ENCODE results near the gene BCL11A.

The BCL11A gene

GRCh38 chr2:60472041-60472440 is 81.4 kb downstream of the BCL11A start:
- Histone ChIP-seq H3K27ac (ENCODE audit: low read depth, low read length) (no peak overlapping the region), H3K9ac (ENCODE audit: low read depth in 1 of 2, low read length in 2 of 2) (no peak overlapping the region), H3K36me3 (ENCODE audit: control insufficient read depth in 1 of 2, insufficient read depth in 2 of 2, low read length in 2 of 2) (peaks cover 0 to 19% of the 10 kb centered on the region in 2 donors), H3K9me3 (ENCODE audit: control insufficient read depth in 1 of 2, low read length in 2 of 2) (no peaks in the 10 kb centered on the region), H3K4me3 (ENCODE audit: low read depth in 1 of 2, low read length in 2 of 2) (no peak overlapping the region), H3K27me3 (ENCODE audit: control insufficient read depth in 1 of 2, insufficient read depth in 2 of 2, low read length in 2 of 2) (no peaks in the 10 kb centered on the region), H3K4me1 (ENCODE audit: control insufficient read depth in 1 of 2, insufficient read depth in 2 of 2, low read length in 2 of 2) (peaks cover 14 to 15% of the 10 kb centered on the region in 2 donors)

GRCh38 chr2:60470340-60470739 is 83.1 kb downstream of the BCL11A start:
- H3K27me3 ChIP-seq (ENCODE audit: control insufficient read depth in 1 of 2, insufficient read depth in 2 of 2, low read length in 2 of 2): no peaks in the 10 kb centered on the region
- no peak overlapping the region for H3K27ac ChIP-seq (ENCODE audit: low read depth, low read length)
- peaks cover 10 to 13% of the 10 kb centered on the region in 2 donors for H3K4me1 ChIP-seq (ENCODE audit: control insufficient read depth in 1 of 2, insufficient read depth in 2 of 2, low read length in 2 of 2)
- H3K9me3 ChIP-seq (ENCODE audit: control insufficient read depth in 1 of 2, low read length in 2 of 2): no peaks in the 10 kb centered on the region
- no peak overlapping the region for H3K9ac ChIP-seq (ENCODE audit: low read depth in 1 of 2, low read length in 2 of 2)
- peaks cover 0 to 19% of the 10 kb centered on the region in 2 donors for H3K36me3 ChIP-seq (ENCODE audit: control insufficient read depth in 1 of 2, insufficient read depth in 2 of 2, low read length in 2 of 2)
- no peak overlapping the region for H3K4me3 ChIP-seq (ENCODE audit: low read depth in 1 of 2, low read length in 2 of 2)

GRCh38 chr2:60469536-60470317 is 83.7 kb downstream of the BCL11A start:
- H3K9me3 ChIP-seq (ENCODE audit: control insufficient read depth in 1 of 2, low read length in 2 of 2): no peaks in the 10 kb centered on the region
- no peaks in the 10 kb centered on the region for H3K27me3 ChIP-seq (ENCODE audit: control insufficient read depth in 1 of 2, insufficient read depth in 2 of 2, low read length in 2 of 2)
- no peak overlapping the region for H3K9ac ChIP-seq (ENCODE audit: low read depth in 1 of 2, low read length in 2 of 2)
- H3K27ac ChIP-seq (ENCODE audit: low read depth, low read length): no peak overlapping the region
- H3K36me3 ChIP-seq (ENCODE audit: control insufficient read depth in 1 of 2, insufficient read depth in 2 of 2, low read length in 2 of 2): peaks cover 0 to 19% of the 10 kb centered on the region in 2 donors
- peaks cover 10 to 13% of the 10 kb centered on the region in 2 donors for H3K4me1 ChIP-seq (ENCODE audit: control insufficient read depth in 1 of 2, insufficient read depth in 2 of 2, low read length in 2 of 2)
- no peak overlapping the region for H3K4me3 ChIP-seq (ENCODE audit: low read depth in 1 of 2, low read length in 2 of 2)

GRCh38 chr2:60468382-60469085 is 84.9 kb downstream of the BCL11A start:
- Histone ChIP-seq H3K4me3 (ENCODE audit: low read depth in 1 of 2, low read length in 2 of 2) (no peak overlapping the region), H3K9ac (ENCODE audit: low read depth in 1 of 2, low read length in 2 of 2) (no peak overlapping the region), H3K27me3 (ENCODE audit: control insufficient read depth in 1 of 2, insufficient read depth in 2 of 2, low read length in 2 of 2) (no peaks in the 10 kb centered on the region), H3K9me3 (ENCODE audit: control insufficient read depth in 1 of 2, low read length in 2 of 2) (no peaks in the 10 kb centered on the region), H3K36me3 (ENCODE audit: control insufficient read depth in 1 of 2, insufficient read depth in 2 of 2, low read length in 2 of 2) (peaks cover 0 to 19% of the 10 kb centered on the region in 2 donors), H3K4me1 (ENCODE audit: control insufficient read depth in 1 of 2, insufficient read depth in 2 of 2, low read length in 2 of 2) (peaks cover 10 to 13% of the 10 kb centered on the region in 2 donors), H3K27ac (ENCODE audit: low read depth, low read length) (no peak overlapping the region)

DNA sequence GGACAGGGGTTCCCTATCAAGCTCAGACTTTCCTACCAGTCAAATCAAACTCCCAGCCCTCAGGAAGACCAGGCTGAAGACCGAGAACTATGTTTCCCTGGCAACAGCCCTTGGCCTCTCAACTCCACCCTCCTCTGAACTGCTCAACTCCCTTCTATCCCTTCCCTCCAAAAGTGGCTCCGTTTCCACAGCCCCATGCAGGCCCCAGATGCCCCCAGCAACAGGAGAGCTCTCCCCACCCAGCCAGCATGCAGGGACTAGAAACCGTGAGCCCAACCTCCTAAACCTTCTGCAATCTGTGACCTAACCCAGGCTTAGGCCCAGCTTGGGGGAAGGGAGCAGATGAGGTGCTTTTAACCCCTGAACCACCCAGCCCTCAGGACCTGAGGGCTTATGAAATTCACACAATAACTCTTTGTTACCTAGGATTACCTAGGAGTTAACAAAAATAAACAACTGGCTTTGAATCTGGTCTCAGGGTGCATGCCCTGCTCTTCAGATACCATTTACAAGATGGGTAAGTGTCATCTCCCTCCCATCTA is 87.2 kb downstream of the BCL11A start:
- Histone ChIP-seq H3K27ac (ENCODE audit: low read depth, low read length) (no peak overlapping the region), H3K4me3 (ENCODE audit: low read depth in 1 of 2, low read length in 2 of 2) (peak overlapping the region in 1 of 2 donors; percentile 28), H3K9me3 (ENCODE audit: control insufficient read depth in 1 of 2, low read length in 2 of 2) (no peaks in the 10 kb centered on the region)

GRCh38 chr2:60465736-60466135 is 87.7 kb downstream of the BCL11A start:
- Histone ChIP-seq H3K9ac (ENCODE audit: low read depth in 1 of 2, low read length in 2 of 2) (no peak overlapping the region), H3K9me3 (ENCODE audit: control insufficient read depth in 1 of 2, low read length in 2 of 2) (no peaks in the 10 kb centered on the region), H3K27me3 (ENCODE audit: control insufficient read depth in 1 of 2, insufficient read depth in 2 of 2, low read length in 2 of 2) (no peaks in the 10 kb centered on the region), H3K4me1 (ENCODE audit: control insufficient read depth in 1 of 2, insufficient read depth in 2 of 2, low read length in 2 of 2) (peaks cover 9 to 10% of the 10 kb centered on the region in 2 donors), H3K4me3 (ENCODE audit: low read depth in 1 of 2, low read length in 2 of 2) (peak overlapping the region in 1 of 2 donors; percentile 28), H3K27ac (ENCODE audit: low read depth, low read length) (no peak overlapping the region), H3K36me3 (ENCODE audit: control insufficient read depth in 1 of 2, insufficient read depth in 2 of 2, low read length in 2 of 2) (peaks cover 10 to 30% of the 10 kb centered on the region in 2 donors)

More for the DNA sequence above, 87.2 kb downstream of the BCL11A start:
- Histone ChIP-seq H3K4me1 (ENCODE audit: control insufficient read depth in 1 of 2, insufficient read depth in 2 of 2, low read length in 2 of 2) (peaks cover 9 to 10% of the 10 kb centered on the region in 2 donors), H3K9ac (ENCODE audit: low read depth in 1 of 2, low read length in 2 of 2) (no peak overlapping the region), H3K27me3 (ENCODE audit: control insufficient read depth in 1 of 2, insufficient read depth in 2 of 2, low read length in 2 of 2) (no peaks in the 10 kb centered on the region), H3K36me3 (ENCODE audit: control insufficient read depth in 1 of 2, insufficient read depth in 2 of 2, low read length in 2 of 2) (peaks cover 7 to 25% of the 10 kb centered on the region in 2 donors)

DNA sequence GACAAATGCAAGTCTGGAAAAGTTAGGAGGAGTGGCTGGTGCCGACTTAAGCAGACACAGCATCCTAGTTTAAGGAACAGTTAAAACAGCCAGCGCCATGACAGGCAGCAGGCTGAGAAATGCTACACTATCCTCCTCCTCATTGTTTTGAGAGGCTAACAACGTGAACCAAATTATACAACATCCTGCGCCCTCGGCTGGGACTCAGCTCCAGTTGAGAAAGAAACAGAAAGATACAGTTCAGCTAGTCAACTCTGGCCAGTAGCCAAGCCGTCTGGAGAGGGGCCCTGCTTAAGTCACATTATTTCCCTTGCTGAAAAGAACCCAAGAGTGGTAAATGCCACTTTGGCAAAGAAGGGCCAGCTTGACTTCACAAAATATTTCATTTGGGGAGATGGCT is 90.2 kb downstream of the BCL11A start:
- Histone ChIP-seq H3K9ac (ENCODE audit: low read depth in 1 of 2, low read length in 2 of 2) (no peak overlapping the region), H3K4me3 (ENCODE audit: low read depth in 1 of 2, low read length in 2 of 2) (no peak overlapping the region), H3K36me3 (ENCODE audit: control insufficient read depth in 1 of 2, insufficient read depth in 2 of 2, low read length in 2 of 2) (peaks cover 12 to 25% of the 10 kb centered on the region in 2 donors), H3K9me3 (ENCODE audit: control insufficient read depth in 1 of 2, low read length in 2 of 2) (no peaks in the 10 kb centered on the region), H3K27ac (ENCODE audit: low read depth, low read length) (no peak overlapping the region), H3K4me1 (ENCODE audit: control insufficient read depth in 1 of 2, insufficient read depth in 2 of 2, low read length in 2 of 2) (peaks cover 9 to 10% of the 10 kb centered on the region in 2 donors), H3K27me3 (ENCODE audit: control insufficient read depth in 1 of 2, insufficient read depth in 2 of 2, low read length in 2 of 2) (no peaks in the 10 kb centered on the region)

DNA sequence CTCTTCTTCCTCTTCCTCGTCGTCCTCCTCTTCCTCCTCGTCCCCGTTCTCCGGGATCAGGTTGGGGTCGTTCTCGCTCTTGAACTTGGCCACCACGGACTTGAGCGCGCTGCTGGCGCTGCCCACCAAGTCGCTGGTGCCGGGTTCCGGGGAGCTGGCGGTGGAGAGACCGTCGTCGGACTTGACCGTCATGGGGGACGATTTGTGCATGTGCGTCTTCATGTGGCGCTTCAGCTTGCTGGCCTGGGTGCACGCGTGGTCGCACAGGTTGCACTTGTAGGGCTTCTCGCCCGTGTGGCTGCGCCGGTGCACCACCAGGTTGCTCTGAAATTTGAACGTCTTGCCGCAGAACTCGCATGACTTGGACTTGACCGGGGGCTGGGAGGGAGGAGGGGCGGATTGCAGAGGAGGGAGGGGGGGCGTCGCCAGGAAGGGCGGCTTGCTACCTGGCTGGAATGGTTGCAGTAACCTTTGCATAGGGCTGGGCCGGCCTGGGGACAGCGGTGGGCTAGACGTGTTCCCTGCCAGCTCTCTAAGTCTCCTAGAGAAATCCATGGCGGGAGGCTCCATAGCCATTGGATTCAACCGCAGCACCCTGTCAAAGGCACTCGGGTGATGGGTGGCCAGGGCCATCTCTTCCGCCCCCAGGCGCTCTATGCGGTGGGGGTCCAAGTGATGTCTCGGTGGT is 91.9 kb downstream of the BCL11A start:
- no peaks in the 10 kb centered on the region for H3K27me3 ChIP-seq (ENCODE audit: control insufficient read depth in 1 of 2, insufficient read depth in 2 of 2, low read length in 2 of 2)
- H3K9ac ChIP-seq (ENCODE audit: low read depth in 1 of 2, low read length in 2 of 2): no peak overlapping the region
- H3K4me1 ChIP-seq (ENCODE audit: control insufficient read depth in 1 of 2, insufficient read depth in 2 of 2, low read length in 2 of 2): peaks cover 9% of the 10 kb centered on the region in 2 donors
- no peak overlapping the region for H3K27ac ChIP-seq (ENCODE audit: low read depth, low read length)
- H3K4me3 ChIP-seq (ENCODE audit: low read depth in 1 of 2, low read length in 2 of 2): no peak overlapping the region
- peaks cover 12 to 21% of the 10 kb centered on the region in 2 donors for H3K36me3 ChIP-seq (ENCODE audit: control insufficient read depth in 1 of 2, insufficient read depth in 2 of 2, low read length in 2 of 2)
- no peaks in the 10 kb centered on the region for H3K9me3 ChIP-seq (ENCODE audit: control insufficient read depth in 1 of 2, low read length in 2 of 2)

GRCh38 chr2:60460577-60461420 is 92.7 kb downstream of the BCL11A start:
- Histone ChIP-seq H3K36me3 (ENCODE audit: control insufficient read depth in 1 of 2, insufficient read depth in 2 of 2, low read length in 2 of 2) (peaks cover 12 to 21% of the 10 kb centered on the region in 2 donors), H3K9ac (ENCODE audit: low read depth in 1 of 2, low read length in 2 of 2) (no peak overlapping the region)

More at GRCh38 chr2:60460577-60461420, 92.7 kb downstream of the BCL11A start:
- peaks cover 2% of the 10 kb centered on the region in 2 donors for H3K4me1 ChIP-seq (ENCODE audit: control insufficient read depth in 1 of 2, insufficient read depth in 2 of 2, low read length in 2 of 2)
- no peaks in the 10 kb centered on the region for H3K9me3 ChIP-seq (ENCODE audit: control insufficient read depth in 1 of 2, low read length in 2 of 2)
- no peaks in the 10 kb centered on the region for H3K27me3 ChIP-seq (ENCODE audit: control insufficient read depth in 1 of 2, insufficient read depth in 2 of 2, low read length in 2 of 2)
- no peak overlapping the region for H3K27ac ChIP-seq (ENCODE audit: low read depth, low read length)
- H3K4me3 ChIP-seq (ENCODE audit: low read depth in 1 of 2, low read length in 2 of 2): no peak overlapping the region

Measured in duodenal mucosa (tissue), 2 donors.